ENCODE data around the gene VPS72. TPM values are rescaled to one million over a fixed set of nuclear protein-coding genes. Genes with fewer than 3 reads are reported as not detected.
"Not testable (repeated sequence)": the region's sequence is repeated elsewhere in the genome, so short reads cannot be mapped to it uniquely, and the experiment has no call there.

VPS72 gene
- total and polyA plus RNA-seq, 10 of the 15 experiments (the other 5 are each of a cell fraction or from before 2014, with no cell fraction given), result 6.7 to 77.8 (median 58.1) TPM

DNA sequence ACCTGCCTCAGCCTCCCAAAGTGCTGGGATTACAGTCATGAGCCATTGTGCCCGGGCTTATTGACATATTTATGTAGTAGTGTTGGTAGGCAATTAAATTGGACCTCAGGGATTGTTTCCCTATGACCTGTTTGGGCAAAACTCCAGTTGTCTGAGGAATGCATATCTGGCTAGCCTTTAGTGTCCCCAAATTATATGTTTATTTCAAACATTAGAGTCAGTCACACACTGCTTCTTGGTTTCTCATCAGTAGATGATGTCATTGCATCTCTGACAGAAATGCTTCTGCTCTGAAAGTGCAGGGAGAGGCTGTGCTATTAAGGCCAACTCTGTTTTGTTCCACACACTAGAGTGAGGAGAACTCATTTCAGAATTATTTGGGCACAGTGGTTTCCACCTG, 20.8 kb upstream of the VPS72 start (continued):
- TF ChIP-seq, protein P1, sequence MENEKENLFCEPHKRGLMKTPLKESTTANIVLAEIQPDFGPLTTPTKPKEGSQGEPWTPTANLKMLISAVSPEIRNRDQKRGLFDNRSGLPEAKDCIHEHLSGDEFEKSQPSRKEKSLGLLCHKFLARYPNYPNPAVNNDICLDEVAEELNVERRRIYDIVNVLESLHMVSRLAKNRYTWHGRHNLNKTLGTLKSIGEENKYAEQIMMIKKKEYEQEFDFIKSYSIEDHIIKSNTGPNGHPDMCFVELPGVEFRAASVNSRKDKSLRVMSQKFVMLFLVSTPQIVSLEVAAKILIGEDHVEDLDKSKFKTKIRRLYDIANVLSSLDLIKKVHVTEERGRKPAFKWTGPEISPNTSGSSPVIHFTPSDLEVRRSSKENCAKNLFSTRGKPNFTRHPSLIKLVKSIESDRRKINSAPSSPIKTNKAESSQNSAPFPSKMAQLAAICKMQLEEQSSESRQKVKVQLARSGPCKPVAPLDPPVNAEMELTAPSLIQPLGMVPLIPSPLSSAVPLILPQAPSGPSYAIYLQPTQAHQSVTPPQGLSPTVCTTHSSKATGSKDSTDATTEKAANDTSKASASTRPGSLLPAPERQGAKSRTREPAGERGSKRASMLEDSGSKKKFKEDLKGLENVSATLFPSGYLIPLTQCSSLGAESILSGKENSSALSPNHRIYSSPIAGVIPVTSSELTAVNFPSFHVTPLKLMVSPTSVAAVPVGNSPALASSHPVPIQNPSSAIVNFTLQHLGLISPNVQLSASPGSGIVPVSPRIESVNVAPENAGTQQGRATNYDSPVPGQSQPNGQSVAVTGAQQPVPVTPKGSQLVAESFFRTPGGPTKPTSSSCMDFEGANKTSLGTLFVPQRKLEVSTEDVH (IDR thresholded peaks at IDR 0.05; ENCODE audit: low read depth, partially characterized antibody), result no peak
- TF ChIP-seq CHD2 (IDR thresholded peaks at IDR 0.05; ENCODE audit: borderline replicate concordance, low read depth, low read length) (no peak), BRCA1 (IDR thresholded peaks at IDR 0.05; ENCODE audit: low read depth, low read length) (no peak), NFYB (IDR thresholded peaks at IDR 0.05; ENCODE audit: insufficient read depth, low read depth, low read length) (no peak), RELA (IDR thresholded peaks at IDR 0.05; ENCODE audit: borderline replicate concordance, partially characterized antibody) (no peak)

DNA sequence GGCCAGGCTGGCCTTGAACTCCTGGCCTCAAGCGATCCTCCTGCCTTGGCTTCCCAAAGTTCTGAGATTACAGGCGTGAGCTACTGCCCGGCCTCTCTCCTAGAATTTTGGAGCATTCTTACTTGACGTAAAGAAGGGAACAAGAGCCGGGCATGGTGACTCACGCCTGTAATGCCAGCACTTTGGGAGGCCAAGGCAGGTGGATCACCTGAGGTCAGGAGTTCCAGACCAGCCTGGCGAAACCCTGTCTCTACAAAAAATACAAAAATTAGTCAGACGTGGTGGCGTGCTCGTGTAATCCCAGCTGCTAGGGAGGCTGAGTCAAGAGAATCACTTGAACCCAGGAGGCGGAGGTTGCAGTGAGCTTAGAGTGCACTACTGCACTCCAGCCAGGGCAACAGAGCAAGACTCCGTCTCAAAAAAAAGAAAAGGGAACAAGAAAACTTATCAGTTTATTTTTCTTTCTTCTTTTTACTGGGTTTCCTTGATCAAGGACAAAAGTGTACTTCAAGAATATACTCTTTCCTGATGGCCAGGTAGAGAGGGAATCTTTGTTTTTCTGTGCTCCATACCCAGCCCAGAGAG, 15.5 kb upstream of the VPS72 start:
- WGBS (ENCODE audit: insufficient coverage, insufficient replicate concordance, low lambda C conversion rate, missing lambda C conversion rate), result 80% methylated on average over 12 of the region's 12 CpGs
- in situ Hi-C loops (cut with MboI), result not testable (repeated sequence)

More for the DNA sequence above, 15.5 kb upstream of the VPS72 start:
- FAIRE-seq; H3K27ac ChIP-seq (ENCODE audit: control insufficient read depth, insufficient read depth); H4K20me1 ChIP-seq (ENCODE audit: control insufficient read depth, insufficient read depth); H3K4me1 ChIP-seq (ENCODE audit: control insufficient read depth, insufficient read depth, low read length); DNase-seq (ENCODE audit: low read depth, low spot score); RAD21 ChIA-PET (ENCODE audit: unreplicated experiment); H3K9me3 ChIP-seq (replicated peaks; ENCODE audit: control insufficient read depth, insufficient read depth, low read length); intact Hi-C loops (cut with micrococcal nuclease; ENCODE audit: unreplicated experiment); H2AFZ ChIP-seq (ENCODE audit: control insufficient read depth, low read depth, low read length); H3K27me3 ChIP-seq (replicated peaks in 1 of 2; ENCODE audit: control insufficient read depth in 2 of 2, insufficient read depth in 2 of 2, low read length in 1 of 2); H3K9ac ChIP-seq (ENCODE audit: control insufficient read depth, insufficient read depth, low read length); H3K4me3 ChIP-seq; BruUV-seq (replicated peaks); ATAC-seq; H3K4me2 ChIP-seq (ENCODE audit: control insufficient read depth, insufficient read depth): not testable (repeated sequence)
- Histone ChIP-seq H3K79me2 (ENCODE audit: control insufficient read depth, insufficient read depth, low read length) (peaks cover 51% of the 10 kb centered on the region), H3K36me3 (ENCODE audit: control insufficient read depth in 2 of 2, insufficient read depth in 2 of 2, low read length in 1 of 2) (peaks cover 1 to 13% of the 10 kb centered on the region in 2 experiments; a peak in 3 of 4 replicates)
- SMC1A ChIA-PET (ENCODE audit: uncharacterized antibody, unreplicated experiment), result interaction anchor here (1.2 to 2.3 kb wide), 2 partner anchors 12 to 46 kb away, joined by 3 to 7 read pairs; no protein-coding TSS in a partner anchor
- CTCF ChIA-PET, result interaction anchor here (1.2 to 1.4 kb wide), 2 partner anchors 12 to 29 kb away, joined by 3 to 5 read pairs; partner anchors contain the start of gene TMOD4
- POLR2A ChIA-PET, result interaction anchor here (1.1 kb wide), 1 partner anchor 16 kb away, joined by 3 read pairs; no protein-coding TSS in a partner anchor
